ENCODE results near the gene ERC2. TPM values are rescaled to one million over a fixed set of nuclear protein-coding genes. Genes with fewer than 3 reads are reported as not detected.
A peak's percentile ranks its signal among the peaks of the same experiment; 100 is the strongest.

Gene ERC2
- total and polyA plus RNA-seq, 9 donors = 1.2 to 9.4 (median 5.4) TPM

DNA sequence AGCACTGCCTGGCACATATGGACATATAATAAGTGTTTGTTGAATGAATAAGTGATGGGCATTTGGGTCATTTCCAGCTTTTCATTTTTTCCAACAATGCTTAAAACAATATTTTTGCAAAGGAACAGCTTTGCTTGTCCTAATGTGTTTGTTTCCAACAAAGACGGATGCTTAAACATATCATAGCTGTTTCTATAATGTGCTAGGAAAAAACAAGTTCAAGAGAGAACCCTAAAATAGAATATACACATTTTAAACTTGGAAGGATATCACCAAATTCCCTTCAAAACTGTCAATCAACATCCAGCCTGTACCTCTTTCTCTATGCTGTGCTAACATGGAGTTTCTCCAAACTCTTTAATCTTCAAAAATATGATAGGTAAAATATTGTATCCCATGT, 756.6 kb downstream of the ERC2 start:
- H3K27me3 ChIP-seq = no peaks in the 10 kb centered on the region
- DNase-seq = no peak
- no peaks in the 10 kb centered on the region for H3K36me3 ChIP-seq
- H3K4me1 ChIP-seq (ENCODE audit: insufficient read depth) = peaks cover 2% of the 10 kb centered on the region
- no peak overlapping the region for H3K27ac ChIP-seq
- 88 to 93% (median 92%) methylated on average over 1 of the region's 1 CpG for WGBS, 3 donors
- H3K9me3 ChIP-seq = no peaks in the 10 kb centered on the region
- intact Hi-C loops (cut with DNase I) = no loop called here
- no peak for TF ChIP-seq CTCF (IDR thresholded peaks at IDR 0.05)
- TF ChIP-seq POLR2A (IDR thresholded peaks at IDR 0.05) = no peak
- TF ChIP-seq EP300 (IDR thresholded peaks at IDR 0.05) = no peak
- H3K4me3 ChIP-seq = no peak overlapping the region

DNA sequence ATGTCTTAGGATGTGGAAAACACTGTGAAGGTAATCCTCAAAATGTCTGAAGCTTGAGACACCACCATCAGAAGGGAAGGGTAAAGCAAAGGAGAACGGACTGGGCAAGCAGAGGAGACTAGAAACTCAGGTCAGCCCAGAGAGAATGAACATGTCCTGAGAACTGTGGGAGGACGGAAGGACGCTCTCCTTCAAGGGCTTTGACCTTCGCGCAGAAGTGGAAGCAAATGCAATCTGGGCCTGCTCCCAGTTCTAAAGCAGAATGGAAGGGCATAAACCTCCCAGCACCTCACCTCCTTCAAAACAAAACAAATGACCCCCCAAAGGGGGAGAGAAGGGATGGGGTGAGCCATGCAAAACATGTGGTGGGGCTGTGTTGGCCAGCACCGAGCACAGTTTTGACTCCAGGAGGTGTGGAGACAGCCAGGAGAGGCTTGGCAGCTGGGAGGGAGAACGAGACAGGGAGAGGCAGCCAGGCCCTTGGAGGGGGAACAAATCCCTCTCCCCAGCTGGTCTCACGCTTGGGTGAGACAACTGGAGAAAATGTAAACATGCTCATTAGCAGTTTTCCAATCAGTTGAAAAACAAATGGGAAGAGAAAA, 758.8 kb downstream of the ERC2 start:
- Histone ChIP-seq H3K36me3 (no peaks in the 10 kb centered on the region), H3K4me1 (ENCODE audit: insufficient read depth) (peaks cover 2% of the 10 kb centered on the region), H3K9me3 (no peaks in the 10 kb centered on the region), H3K4me3 (no peak overlapping the region), H3K27me3 (no peaks in the 10 kb centered on the region), H3K27ac (peak overlapping the region in 1 of 2 donors; percentile 20)
- WGBS, 3 donors = 10 to 25% (median 20%) methylated on average over 8 of the region's 8 CpGs
- peak; percentile 21 to 67 (median 54) for DNase-seq
- intact Hi-C loops (cut with DNase I) = no loop called here
- TF ChIP-seq EP300 (IDR thresholded peaks at IDR 0.05) (no peak), POLR2A (IDR thresholded peaks at IDR 0.05) (no peak), CTCF (IDR thresholded peaks at IDR 0.05) (no peak)

DNA sequence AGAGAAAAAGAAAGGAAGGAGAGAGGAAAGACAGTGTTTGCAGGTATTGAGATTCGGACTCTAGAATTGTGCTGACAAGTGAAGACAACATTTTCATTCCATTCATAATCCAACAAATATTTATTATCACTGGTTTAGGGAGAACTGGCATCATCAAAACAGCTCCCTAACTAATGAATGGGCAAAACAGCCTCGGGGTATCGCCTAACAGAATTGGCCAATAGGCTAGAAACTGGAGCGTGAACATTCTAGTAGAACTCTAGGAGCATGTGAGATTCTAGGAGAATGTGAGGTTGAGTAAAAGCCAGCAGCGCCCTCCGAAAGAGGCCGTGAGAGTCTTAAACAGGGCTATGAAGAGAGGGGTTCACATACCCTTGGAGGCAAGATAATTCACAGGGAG, 759.3 kb downstream of the ERC2 start:
- intact Hi-C loops (cut with DNase I) = no loop called here
- 84 to 91% (median 88%) methylated on average over 7 of the region's 7 CpGs for WGBS, 3 donors
- Histone ChIP-seq H3K4me3 (no peak overlapping the region), H3K4me1 (ENCODE audit: insufficient read depth) (peaks cover 2% of the 10 kb centered on the region), H3K27me3 (no peaks in the 10 kb centered on the region), H3K9me3 (no peaks in the 10 kb centered on the region), H3K36me3 (no peaks in the 10 kb centered on the region), H3K27ac (peak overlapping the region in 1 of 2 donors; percentile 20)
- no peak for TF ChIP-seq CTCF (IDR thresholded peaks at IDR 0.05)
- no peak for TF ChIP-seq EP300 (IDR thresholded peaks at IDR 0.05)
- no peak for TF ChIP-seq POLR2A (IDR thresholded peaks at IDR 0.05)
- no peak for DNase-seq

DNA sequence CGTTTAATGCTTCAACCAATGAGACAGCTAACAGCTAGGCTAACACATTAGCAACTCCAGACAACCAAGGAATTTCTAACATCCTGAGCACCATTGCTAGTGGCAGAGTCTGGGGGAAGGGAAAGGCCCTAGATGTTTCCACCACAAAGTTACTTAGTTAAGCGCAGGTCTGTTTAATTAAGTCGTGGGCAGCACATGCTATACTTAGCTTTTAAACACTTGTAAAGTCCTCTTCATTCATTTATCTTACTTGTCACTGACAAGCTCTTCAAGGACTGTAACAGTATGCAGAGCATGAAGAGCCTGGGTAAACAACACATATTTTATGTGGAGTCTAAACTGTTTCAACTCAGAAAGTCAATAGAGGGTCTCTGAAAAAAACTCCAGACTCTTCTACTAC, 760.0 kb downstream of the ERC2 start:
- intact Hi-C loops (cut with DNase I) = no loop called here
- Histone ChIP-seq H3K27me3 (no peaks in the 10 kb centered on the region), H3K36me3 (no peaks in the 10 kb centered on the region), H3K27ac (no peak overlapping the region), H3K4me3 (no peak overlapping the region), H3K9me3 (no peaks in the 10 kb centered on the region), H3K4me1 (ENCODE audit: insufficient read depth) (peaks cover 2% of the 10 kb centered on the region)
- TF ChIP-seq POLR2A (IDR thresholded peaks at IDR 0.05) (no peak), EP300 (IDR thresholded peaks at IDR 0.05) (no peak), CTCF (IDR thresholded peaks at IDR 0.05) (no peak)
- DNase-seq = no peak
- 82 to 88% (median 82%) methylated on average over 3 of the region's 3 CpGs for WGBS, 3 donors

All from ovary (tissue), 9 donors.